Neuronal stem cell (in vitro differentiated cells): Measurements from ENCODE around the gene PIN4.

ENCODE experiments used
- DNase-seq: peaks from one replicate; pipeline ENCODE4 v3.0.0-alpha.2; 2013; ENCODE audit warnings: low spot score
- H2AFZ ChIP-seq: one replicate; pipeline ENCODE4 v1.6.1; 2013; ENCODE audit warnings: mild to moderate bottlenecking, low read length, inconsistent platforms
- H2AK5ac ChIP-seq: 2 replicates; pipeline ENCODE4 v1.6.1; 2013; ENCODE audit warnings: low read depth, mild to moderate bottlenecking, inconsistent platforms, low read length, moderate library complexity, mixed read lengths
- H2BK120ac ChIP-seq: 2 replicates; pipeline ENCODE4 v1.6.1; 2013; ENCODE audit warnings: low read depth, mild to moderate bottlenecking, inconsistent platforms, low read length, moderate library complexity, mixed read lengths
- H2BK12ac ChIP-seq: one replicate; pipeline ENCODE4 v1.6.1; 2013; ENCODE audit warnings: low read length, inconsistent platforms
- H2BK15ac ChIP-seq: 2 replicates; pipeline ENCODE4 v1.6.1; 2013; ENCODE audit warnings: mild to moderate bottlenecking, low read length, inconsistent platforms, mixed read lengths
- H2BK5ac ChIP-seq: one replicate; pipeline ENCODE4 v1.6.1; 2013; ENCODE audit warnings: inconsistent platforms, mild to moderate bottlenecking, low read length, moderate library complexity
- H3K14ac ChIP-seq: one replicate; pipeline ENCODE4 v1.6.1; 2013; ENCODE audit warnings: low read length, inconsistent platforms
- H3K18ac ChIP-seq: 2 replicates; pipeline ENCODE4 v1.6.1; 2013; ENCODE audit warnings: low read length, inconsistent platforms
- H3K23ac ChIP-seq: 2 replicates; pipeline ENCODE4 v1.6.1; 2013; ENCODE audit warnings: low read depth, mild to moderate bottlenecking, mixed read lengths, low read length, inconsistent platforms; ENCODE audit not compliant: poor library complexity
- H3K27ac ChIP-seq: replicated peaks from 3 replicates; pipeline ENCODE4 v1.5.1; 2013; ENCODE audit warnings: low read length, inconsistent platforms
- H3K27me3 ChIP-seq, 3 experiments: 2 replicates each; pipeline ENCODE4 v1.6.1; 2013; ENCODE audit warnings: low read length in 3 of 3, mild to moderate bottlenecking in 2 of 3, inconsistent platforms in 1 of 3, low read depth in 1 of 3, mixed read lengths in 1 of 3, moderate library complexity in 1 of 3; ENCODE audit not compliant: control insufficient read depth in 3 of 3, insufficient read depth in 3 of 3
- H3K36me3 ChIP-seq, 2 donors: replicated peaks in 1 of 2; 2 replicates each; pipeline ENCODE4 v1.6.1; 2013; ENCODE audit warnings: low read length in 2 of 2; ENCODE audit not compliant: control insufficient read depth in 2 of 2, insufficient read depth in 2 of 2
- H3K4ac ChIP-seq: 2 replicates; pipeline ENCODE4 v1.6.1; 2013; ENCODE audit warnings: inconsistent platforms, mild to moderate bottlenecking, low read length, moderate library complexity
- H3K4me1 ChIP-seq, 2 donors: 1 replicate in 1 of 2; 2 replicates in 1 of 2; pipeline ENCODE4 v1.6.1; 2013; ENCODE audit warnings: low read length in 2 of 2, low read depth in 1 of 2; ENCODE audit not compliant: control insufficient read depth in 2 of 2, insufficient read depth in 1 of 2
- H3K4me2 ChIP-seq: one replicate; pipeline ENCODE4 v1.6.1; 2013; ENCODE audit warnings: mild to moderate bottlenecking, low read length, inconsistent platforms; ENCODE audit not compliant: insufficient read depth, poor library complexity, severe bottlenecking
- H3K4me3 ChIP-seq, 2 donors: 2 replicates each; pipeline ENCODE4 v1.5.1; 2013; ENCODE audit warnings: low read length in 2 of 2, mild to moderate bottlenecking in 2 of 2, inconsistent platforms in 1 of 2, moderate library complexity in 1 of 2
- H3K79me1 ChIP-seq: one replicate; pipeline ENCODE4 v1.6.1; 2013; ENCODE audit warnings: low read depth, mild to moderate bottlenecking, inconsistent platforms, low read length, moderate library complexity
- H3K9ac ChIP-seq: one replicate; pipeline ENCODE4 v1.6.1; 2013; ENCODE audit warnings: mild to moderate bottlenecking, low read depth, low read length, inconsistent platforms; ENCODE audit not compliant: poor library complexity
- H3K9me3 ChIP-seq, 2 donors: replicated peaks in 1 of 2; 2 replicates each; pipeline versions ENCODE3 to v1.6.1; 2013; ENCODE audit warnings: low read length in 2 of 2, mild to moderate bottlenecking in 2 of 2, inconsistent platforms in 1 of 2, low read depth in 1 of 2, mixed read lengths in 1 of 2, moderate library complexity in 1 of 2; ENCODE audit not compliant: control insufficient read depth in 2 of 2, insufficient read depth in 1 of 2
- H4K8ac ChIP-seq: one replicate; pipeline ENCODE4 v1.6.1; 2013; ENCODE audit warnings: low read depth, mild to moderate bottlenecking, inconsistent platforms, low read length, moderate library complexity
- H4K91ac ChIP-seq: one replicate; pipeline ENCODE4 v1.6.1; 2013; ENCODE audit warnings: low read length, low read depth, mild to moderate bottlenecking, inconsistent platforms; ENCODE audit not compliant: poor library complexity
- WGBS, 2 donors: extraction: QIAGEN DNeasy Blood & Tissue Kit; methylation state at CpG; one replicate each; pipeline ENCODE4 v1.1.7; 2013; ENCODE audit warnings: missing lambda C conversion rate in 2 of 2, mixed read lengths in 1 of 2; ENCODE audit not compliant: insufficient read length in 2 of 2, insufficient replicate concordance in 1 of 2; ENCODE audit errors: extremely low coverage in 2 of 2; 5-methylcytosine and 5-hydroxymethylcytosine counted together

Gene PIN4

GRCh38 chrX:72240976-72241375, 59.4 kb downstream of the PIN4 start:
- Histone ChIP-seq H3K79me1 (no peaks in the 10 kb centered on the region), H3K14ac (no peak overlapping the region), H2BK12ac (no peak overlapping the region), H3K4me2 (no peak overlapping the region), H3K4me1 (peaks cover 0 to 4% of the 10 kb centered on the region in 2 donors), H2BK15ac (no peak overlapping the region), H3K36me3 (peaks cover 0 to 8% of the 10 kb centered on the region in 2 donors), H2AFZ (no peak overlapping the region), H4K8ac (no peak overlapping the region), H3K4ac (no peak overlapping the region), H4K91ac (no peak overlapping the region), H3K23ac (no peak overlapping the region), H2AK5ac (no peak overlapping the region), H3K27me3 (no peaks in the 10 kb centered on the region), H3K9ac (no peak overlapping the region), H3K18ac (no peak overlapping the region), H3K27ac (no peak overlapping the region), H3K4me3 (no peak overlapping the region), H2BK5ac (no peak overlapping the region), H2BK120ac (no peak overlapping the region), H3K9me3 (no peaks in the 10 kb centered on the region)
- no CpG with 5 or more reads among the region's 4 CpGs for WGBS, 2 donors
- DNase-seq: no peak

- H2BK12ac ChIP-seq: no peak overlapping the region
- no peaks in the 10 kb centered on the region for H3K36me3 ChIP-seq
- H3K9me3 ChIP-seq: no peaks in the 10 kb centered on the region
- H2BK120ac ChIP-seq: no peak overlapping the region
- DNase-seq: no peak
- H3K4me2 ChIP-seq: no peak overlapping the region
- no peaks in the 10 kb centered on the region for H3K27me3 ChIP-seq
- no CpG with 5 or more reads among the region's 3 CpGs for WGBS, 2 donors
- H2AK5ac ChIP-seq: no peak overlapping the region
- H3K4me3 ChIP-seq: no peak overlapping the region
- no peak overlapping the region for H3K18ac ChIP-seq
- no peak overlapping the region for H4K8ac ChIP-seq
- no peak overlapping the region for H4K91ac ChIP-seq
- no peak overlapping the region for H3K23ac ChIP-seq
- no peak overlapping the region for H2BK15ac ChIP-seq
- H3K4ac ChIP-seq: no peak overlapping the region
- peaks cover 0 to 4% of the 10 kb centered on the region in 2 donors for H3K4me1 ChIP-seq
- H2AFZ ChIP-seq: no peak overlapping the region
- H3K27ac ChIP-seq: no peak overlapping the region
- H2BK5ac ChIP-seq: no peak overlapping the region
- no peak overlapping the region for H3K9ac ChIP-seq
- no peaks in the 10 kb centered on the region for H3K79me1 ChIP-seq
- H3K14ac ChIP-seq: no peak overlapping the region
Observed at GRCh38 chrX:72243472-72243871, 61.9 kb downstream of the PIN4 start.

GRCh38 chrX:72245461-72246089, 64.0 kb downstream of the PIN4 start:
- Histone ChIP-seq H3K9ac (no peak overlapping the region), H3K4me1 (peaks cover 0 to 4% of the 10 kb centered on the region in 2 donors), H3K36me3 (no peaks in the 10 kb centered on the region), H2BK12ac (no peak overlapping the region), H3K23ac (no peak overlapping the region), H3K27ac (no peak overlapping the region), H4K91ac (no peak overlapping the region), H3K27me3 (no peaks in the 10 kb centered on the region), H3K18ac (no peak overlapping the region), H2BK5ac (no peak overlapping the region), H3K4me3 (no peak overlapping the region), H2AFZ (no peak overlapping the region), H3K9me3 (no peaks in the 10 kb centered on the region), H2BK15ac (no peak overlapping the region), H3K4ac (no peak overlapping the region), H3K4me2 (no peak overlapping the region), H3K79me1 (no peaks in the 10 kb centered on the region), H2AK5ac (no peak overlapping the region), H2BK120ac (no peak overlapping the region), H3K14ac (no peak overlapping the region), H4K8ac (no peak overlapping the region)
- WGBS, 2 donors: no CpG with 5 or more reads among the region's 3 CpGs
- DNase-seq: no peak

- Histone ChIP-seq H3K23ac (no peak overlapping the region), H3K4me3 (no peak overlapping the region), H3K36me3 (no peaks in the 10 kb centered on the region), H3K9me3 (no peaks in the 10 kb centered on the region), H3K4me2 (no peak overlapping the region), H2BK15ac (no peak overlapping the region), H3K14ac (no peak overlapping the region), H3K4ac (no peak overlapping the region), H3K27me3 (no peaks in the 10 kb centered on the region), H2AK5ac (no peak overlapping the region), H3K27ac (no peak overlapping the region), H3K79me1 (no peaks in the 10 kb centered on the region), H4K91ac (no peak overlapping the region), H4K8ac (no peak overlapping the region), H3K18ac (no peak overlapping the region), H2BK5ac (no peak overlapping the region), H3K9ac (no peak overlapping the region), H3K4me1 (peaks cover 0 to 4% of the 10 kb centered on the region in 2 donors), H2BK12ac (no peak overlapping the region), H2AFZ (no peak overlapping the region), H2BK120ac (no peak overlapping the region)
- no CpG with 5 or more reads among the region's 2 CpGs for WGBS, 2 donors
- no peak for DNase-seq
Observed at GRCh38 chrX:72247206-72247942, 65.8 kb downstream of the PIN4 start.
